Epithelial cell of proximal tubule (primary cell): Measurements from ENCODE around the gene ASXL1. TPM values are rescaled to one million over a fixed set of nuclear protein-coding genes. Genes with fewer than 3 reads are reported as not detected.
"Not testable (repeated sequence)": the region's sequence is repeated elsewhere in the genome, so short reads cannot be mapped to it uniquely, and the experiment has no call there.

Source experiments
- DNase-seq: peaks from one replicate; pipeline ENCODE4 v3.0.0-alpha.2; 2011; ENCODE audit warnings: low read depth
- H3K4me3 ChIP-seq: 2 replicates; pipeline ENCODE4 v1.5.1; 2011; ENCODE audit warnings: low read depth, mild to moderate bottlenecking, low read length
- total RNA-seq: library from RNA; depleted of rRNA; stranded (reverse); fragments of >200 nt; gene quantifications from 2 replicates; pipeline ENCODE4 v1.2.3, GENCODE V29; 2015
- TF ChIP-seq, protein P1 (sequence below): conservative IDR thresholded peaks from 2 replicates; pipeline ENCODE4 v1.5.1; 2012; ENCODE audit warnings: low read depth, mild to moderate bottlenecking, low read length

Gene ASXL1
- total RNA-seq, 1 donor from 2014 or later: 34.2 TPM

DNA sequence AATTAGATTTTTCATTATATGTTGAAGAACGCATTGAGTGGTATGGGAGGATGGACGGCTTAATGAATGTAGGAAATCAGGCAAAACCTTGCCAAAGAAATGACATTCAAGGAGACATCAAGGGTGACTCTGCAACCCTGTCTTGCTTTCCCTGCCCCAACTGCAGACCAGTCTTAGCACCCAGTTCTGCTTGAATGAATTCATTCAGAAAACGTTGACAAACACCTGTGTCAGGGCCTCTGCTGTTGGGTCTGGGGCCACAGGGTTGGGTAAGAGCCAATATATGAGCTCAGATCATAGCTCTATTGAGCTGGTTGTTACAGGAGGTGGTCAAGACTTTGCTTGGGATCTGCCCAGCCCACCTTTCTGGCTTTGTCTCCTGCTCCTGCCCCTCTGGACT, 7.7 kb upstream of the ASXL1 start:
- no peak overlapping the region for H3K4me3 ChIP-seq
- no peak for DNase-seq
- TF ChIP-seq, protein P1, sequence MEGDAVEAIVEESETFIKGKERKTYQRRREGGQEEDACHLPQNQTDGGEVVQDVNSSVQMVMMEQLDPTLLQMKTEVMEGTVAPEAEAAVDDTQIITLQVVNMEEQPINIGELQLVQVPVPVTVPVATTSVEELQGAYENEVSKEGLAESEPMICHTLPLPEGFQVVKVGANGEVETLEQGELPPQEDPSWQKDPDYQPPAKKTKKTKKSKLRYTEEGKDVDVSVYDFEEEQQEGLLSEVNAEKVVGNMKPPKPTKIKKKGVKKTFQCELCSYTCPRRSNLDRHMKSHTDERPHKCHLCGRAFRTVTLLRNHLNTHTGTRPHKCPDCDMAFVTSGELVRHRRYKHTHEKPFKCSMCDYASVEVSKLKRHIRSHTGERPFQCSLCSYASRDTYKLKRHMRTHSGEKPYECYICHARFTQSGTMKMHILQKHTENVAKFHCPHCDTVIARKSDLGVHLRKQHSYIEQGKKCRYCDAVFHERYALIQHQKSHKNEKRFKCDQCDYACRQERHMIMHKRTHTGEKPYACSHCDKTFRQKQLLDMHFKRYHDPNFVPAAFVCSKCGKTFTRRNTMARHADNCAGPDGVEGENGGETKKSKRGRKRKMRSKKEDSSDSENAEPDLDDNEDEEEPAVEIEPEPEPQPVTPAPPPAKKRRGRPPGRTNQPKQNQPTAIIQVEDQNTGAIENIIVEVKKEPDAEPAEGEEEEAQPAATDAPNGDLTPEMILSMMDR: no peak

DNA sequence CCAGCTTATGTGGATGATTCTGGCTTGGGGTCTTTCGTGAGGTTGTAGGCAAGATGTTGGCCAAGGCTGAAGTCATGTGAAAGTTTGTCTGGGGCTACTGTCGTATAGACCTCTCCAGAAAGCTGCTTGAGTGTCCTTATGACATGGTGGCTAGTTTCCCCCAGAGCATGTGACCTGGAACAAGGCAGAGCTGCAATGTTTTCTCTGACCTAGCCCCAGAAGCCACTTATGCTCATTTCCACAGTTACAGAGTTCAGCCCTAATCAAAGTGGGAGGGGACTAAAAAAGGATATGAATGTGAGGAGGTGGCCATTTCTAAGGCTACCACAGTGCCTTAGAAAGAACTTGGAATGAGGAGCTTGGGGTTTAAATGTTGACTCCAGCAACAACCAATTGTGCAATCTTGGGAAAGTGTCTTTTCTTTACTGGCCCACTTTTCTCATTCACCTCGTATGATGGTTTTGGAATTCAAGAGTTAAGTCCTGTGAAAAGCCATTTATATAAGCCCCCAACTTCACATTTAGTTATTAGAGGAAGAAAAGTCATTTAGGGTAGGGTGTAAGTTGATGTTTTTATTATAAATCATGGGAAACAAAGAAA, 5.9 kb upstream of the ASXL1 start:
- TF ChIP-seq, protein P1: no peak
- DNase-seq: no peak
- H3K4me3 ChIP-seq: no peak overlapping the region

DNA sequence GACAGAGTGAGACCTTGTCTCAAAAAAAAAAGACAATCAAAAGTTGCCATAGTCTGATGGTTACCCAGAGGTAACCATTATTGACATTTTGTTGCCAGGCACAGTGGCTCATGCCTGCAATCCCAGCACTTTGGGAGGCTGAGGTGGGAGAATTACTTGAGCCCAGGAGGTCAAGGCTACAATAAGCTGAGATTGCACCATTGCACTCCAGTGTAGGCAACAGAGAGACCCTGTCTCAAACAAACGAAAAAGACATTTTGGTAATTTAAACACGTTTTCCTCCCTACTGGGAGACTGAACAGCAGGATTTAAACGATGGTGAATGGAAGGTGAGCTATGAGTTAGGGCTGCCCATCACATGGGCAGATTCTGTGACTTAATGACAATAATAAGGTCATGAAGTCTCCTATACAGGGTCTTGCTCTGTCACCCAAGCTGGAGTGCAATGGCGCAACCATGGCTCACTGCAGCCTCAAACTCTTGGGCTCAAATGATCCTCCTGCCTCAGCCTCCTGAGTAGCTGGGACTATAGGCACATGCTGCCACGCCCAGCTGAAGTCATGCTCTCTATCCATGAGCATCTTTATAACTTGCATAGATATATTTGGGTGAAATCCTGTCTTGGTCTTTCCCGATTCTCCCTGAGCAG, 4.2 kb upstream of the ASXL1 start:
- H3K4me3 ChIP-seq: no peak overlapping the region
- no peak for DNase-seq
- TF ChIP-seq, protein P1: no peak

DNA sequence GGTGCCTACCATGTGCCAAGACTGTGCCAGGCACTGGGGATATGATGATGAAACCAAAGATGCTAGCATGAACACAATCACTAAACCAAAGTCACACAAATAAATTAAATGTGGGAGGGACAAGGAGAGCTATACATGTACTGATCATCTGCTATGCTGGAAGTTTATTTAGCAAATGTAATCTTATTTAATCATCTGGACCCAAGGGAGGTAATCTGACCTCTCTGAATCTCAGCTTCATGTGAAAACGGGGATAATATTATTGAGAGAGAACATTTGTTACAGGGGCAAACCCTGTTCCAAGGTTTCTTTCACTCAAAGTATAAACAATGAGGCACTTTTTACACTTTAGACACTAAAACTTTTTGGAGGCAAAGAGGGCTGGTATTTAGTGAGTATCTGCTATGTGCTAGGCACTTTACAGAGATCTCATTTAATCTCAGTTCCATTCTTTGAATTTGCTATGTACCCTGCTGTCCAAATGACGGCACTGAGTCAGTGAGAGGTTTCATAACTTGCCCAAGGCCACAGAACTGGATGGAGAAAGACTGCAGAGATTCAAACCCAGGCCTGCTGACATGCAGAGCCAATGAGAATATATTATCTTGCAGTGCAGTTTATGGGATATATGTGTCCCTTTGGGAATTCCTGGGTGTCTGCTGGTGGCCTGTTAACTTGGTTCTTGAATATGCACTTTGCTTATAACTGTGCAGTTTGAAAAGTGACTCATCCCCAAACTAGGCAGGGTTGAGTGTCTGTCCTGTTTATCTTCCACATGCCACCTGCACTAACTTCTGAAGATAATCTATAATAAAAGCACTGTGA, 3.3 kb upstream of the ASXL1 start:
- H3K4me3 ChIP-seq: no peak overlapping the region
- no peak for DNase-seq
- TF ChIP-seq, protein P1: no peak

DNA sequence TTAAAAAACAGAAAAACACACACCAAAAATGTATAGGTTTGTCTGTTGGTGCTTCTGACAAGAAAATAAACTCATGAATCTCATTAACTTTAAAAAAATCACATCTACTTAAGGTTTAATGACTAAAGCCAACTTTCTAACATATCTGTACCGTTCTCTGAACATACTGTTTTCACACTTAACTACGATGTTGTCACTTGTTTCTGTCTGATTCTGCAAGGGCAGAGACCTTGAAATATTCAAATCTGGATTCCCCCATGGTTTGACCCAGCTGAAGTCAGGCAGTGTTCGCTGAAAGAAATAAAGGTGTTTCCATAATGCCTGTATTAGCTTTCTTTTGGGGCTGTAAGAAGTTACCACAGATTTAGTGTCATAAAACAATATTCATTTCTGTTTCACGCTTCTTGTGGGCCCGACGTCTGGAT, 2.7 kb upstream of the ASXL1 start:
- H3K4me3 ChIP-seq: no peak overlapping the region
- DNase-seq: no peak
- TF ChIP-seq, protein P1: no peak

DNA sequence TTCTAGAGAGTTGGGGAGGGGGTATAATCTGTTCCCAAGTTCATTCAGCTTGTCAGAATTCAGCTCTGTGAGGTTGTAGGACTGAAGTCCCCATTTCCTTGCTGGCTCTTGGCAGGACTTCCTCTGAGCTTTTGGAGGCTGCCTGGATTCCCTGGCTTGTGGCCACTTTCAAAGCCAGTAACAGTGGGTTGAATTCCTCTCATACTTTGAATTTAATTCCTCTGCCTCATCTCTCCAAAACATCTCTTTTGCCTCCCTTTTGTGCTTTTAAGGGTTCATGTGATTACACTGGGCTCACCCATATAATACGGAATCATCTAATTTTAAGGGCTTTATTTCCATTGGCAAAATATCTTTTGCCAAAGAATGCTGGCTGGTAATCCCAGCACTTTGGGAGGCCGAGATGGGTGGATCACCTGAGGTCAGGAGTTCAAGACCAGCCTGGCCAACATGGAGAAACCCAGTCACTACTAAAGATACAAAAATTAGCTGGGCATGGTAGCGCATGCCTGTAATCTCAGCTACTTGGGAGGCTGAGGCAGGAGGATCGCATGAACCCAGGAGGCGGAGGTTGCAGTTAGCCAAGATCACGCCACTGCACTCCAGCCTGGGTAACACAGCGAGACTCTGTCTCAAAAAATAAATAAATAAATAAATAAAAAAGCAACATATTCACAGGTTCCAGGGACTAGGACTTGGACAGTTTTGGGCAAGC, 2.1 kb upstream of the ASXL1 start:
- H3K4me3 ChIP-seq, DNase-seq: not testable (repeated sequence)
